ENCODE results near the gene ZNF488.

GRCh38 chr10:47339759-47340607, 44.1 kb downstream of the ZNF488 start:
- TF ChIP-seq EP300 (IDR thresholded peaks at IDR 0.05): no peak
- no peak for TF ChIP-seq CTCF (IDR thresholded peaks at IDR 0.05)
- no peak for TF ChIP-seq POLR2A (IDR thresholded peaks at IDR 0.05)

Data from tibial nerve (tissue), 4 donors.